Natural killer cell treated with Interleukin-12 subunit alpha and Interleukin-12 subunit beta and Interleukin-15 and Interleukin-18, amount 100 ng/mL, for 72 hours (primary cell): Measurements from ENCODE around the gene LRRC45. TPM values are rescaled to one million over a fixed set of nuclear protein-coding genes. Genes with fewer than 3 reads are reported as not detected.

ENCODE experiments used
- ATAC-seq, 2 donors: fragments of 150-1000 bp; cut with Tn5 transposase in 1 of 2; sonication (Bioruptor Pico), chemical (Tn5 transposase) in 1 of 2; 2 replicates each; pipeline ENCODE4 v1.10.0; 2021
- DNase-seq: peaks from one replicate; pipeline ENCODE4 v3.0.0; 2022; ENCODE audit warnings: low spot score
- H3K27ac Mint-ChIP-seq, 2 donors: 1 replicate in 1 of 2; 2 replicates in 1 of 2; pipeline ENCODE4 v1.8.0; 2022; ENCODE audit warnings: mixed read lengths in 2 of 2, mild to moderate bottlenecking in 1 of 2, moderate library complexity in 1 of 2
- H3K27me3 Mint-ChIP-seq, 2 donors: 1 replicate in 1 of 2; 2 replicates in 1 of 2; pipeline ENCODE4 v1.8.0; 2022; ENCODE audit warnings: mixed read lengths in 2 of 2
- H3K36me3 Mint-ChIP-seq: one replicate; pipeline ENCODE4 v1.8.0; 2022; ENCODE audit warnings: mixed read lengths
- H3K4me1 Mint-ChIP-seq, 2 donors: 1 replicate in 1 of 2; 2 replicates in 1 of 2; pipeline ENCODE4 v1.8.0; 2022; ENCODE audit warnings: low read depth in 2 of 2, mixed read lengths in 2 of 2, mild to moderate bottlenecking in 1 of 2
- H3K4me3 Mint-ChIP-seq: one replicate; pipeline ENCODE4 v1.8.0; 2022; ENCODE audit warnings: mixed read lengths
- H3K9me3 Mint-ChIP-seq: 2 replicates; pipeline ENCODE4 v1.8.0; 2022; ENCODE audit warnings: mixed read lengths
- total RNA-seq, 2 donors: library from RNA; stranded (reverse); gene quantifications; one replicate each; pipeline ENCODE4 v1.2.3, GENCODE V29; 2022

LRRC45 gene
- total RNA-seq, 2 donors from 2014 or later = 16.1 to 42.3 TPM

DNA sequence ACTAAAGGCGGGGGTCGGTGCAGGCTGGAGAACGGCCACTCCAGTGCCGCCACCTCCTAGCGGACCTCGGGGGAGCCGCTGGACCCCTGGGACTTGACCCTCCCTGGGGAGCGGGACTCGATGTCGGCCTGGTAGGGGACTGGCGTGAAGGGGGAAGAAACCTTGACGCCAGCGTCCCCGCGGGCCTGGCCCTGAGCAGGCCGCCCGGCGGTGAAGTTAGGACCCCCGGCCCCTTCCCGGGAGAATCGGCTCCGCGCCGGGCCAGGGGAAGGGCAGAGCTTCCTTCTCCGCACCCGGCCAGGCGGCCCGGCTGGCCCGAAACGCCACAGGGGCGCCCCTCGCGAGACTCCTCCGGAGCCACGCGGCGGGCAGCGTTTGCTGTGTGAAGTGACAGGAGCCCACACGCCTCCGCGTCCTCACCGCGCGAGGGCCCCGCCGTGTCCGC is 42.1 kb downstream of the LRRC45 start:
- Mint-ChIP-seq H3K36me3 (no peaks in the 10 kb centered on the region), H3K4me3 (peak overlapping the region; percentile 51), H3K9me3 (no peaks in the 10 kb centered on the region), H3K27ac (no peak overlapping the region), H3K27me3 (no peaks in the 10 kb centered on the region), H3K4me1 (peaks cover 0 to 7% of the 10 kb centered on the region in 2 donors)
- no peak for DNase-seq
- ATAC-seq = peak; percentile 63 to 73

DNA sequence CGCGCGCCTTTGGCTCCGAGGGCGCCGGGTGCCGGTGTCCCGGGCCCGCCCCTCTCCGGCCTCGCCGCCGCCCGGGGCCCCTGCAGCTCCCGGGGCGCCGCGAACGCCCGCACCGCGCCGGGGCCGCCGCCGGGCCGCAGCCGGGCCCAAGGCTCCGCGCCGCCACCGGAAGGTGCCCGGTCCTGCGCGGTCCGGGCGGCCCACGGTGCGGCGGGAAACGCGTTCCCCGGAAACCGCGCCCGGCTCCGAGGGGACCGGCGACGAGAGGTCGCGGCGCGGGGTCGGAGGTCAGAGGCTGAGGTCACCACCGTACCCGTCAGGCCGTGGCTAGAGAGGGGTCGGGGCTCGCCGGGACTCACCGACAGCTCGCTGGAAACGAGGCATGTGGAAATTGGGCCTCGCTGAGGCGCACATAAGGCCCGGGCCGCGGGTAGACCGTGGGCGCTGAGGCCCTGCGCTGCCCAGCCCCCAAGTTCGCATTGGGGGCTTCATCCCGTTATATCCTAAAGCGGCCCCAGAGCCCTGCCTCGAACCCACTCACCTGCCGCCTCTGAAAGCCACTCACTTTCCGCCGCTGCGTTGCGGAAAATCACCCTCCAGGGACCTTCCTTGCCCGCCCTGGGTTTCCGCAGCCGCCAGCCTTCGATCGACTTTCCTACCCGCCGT is 42.7 kb downstream of the LRRC45 start, which contains the start of gene DUS1L:
Gene DUS1L (minus strand): TSS at position 167 of the 666 bp plus-strand sequence. CDS start 745 bp downstream, outside the sequence.
- H3K9me3 Mint-ChIP-seq = no peaks in the 10 kb centered on the region
- H3K4me1 Mint-ChIP-seq = peaks cover 0 to 6% of the 10 kb centered on the region in 2 donors
- peak; percentile 81 for DNase-seq
- H3K4me3 Mint-ChIP-seq = peak within 1 kb of the TSS; percentile 82
- ATAC-seq = peak; percentile 93 to 94
- no peaks in the 10 kb centered on the region for H3K27me3 Mint-ChIP-seq
- H3K36me3 Mint-ChIP-seq = no peaks in the 10 kb centered on the region
- peak within 1 kb of the TSS; percentile 75 to 89 for H3K27ac Mint-ChIP-seq

DNA sequence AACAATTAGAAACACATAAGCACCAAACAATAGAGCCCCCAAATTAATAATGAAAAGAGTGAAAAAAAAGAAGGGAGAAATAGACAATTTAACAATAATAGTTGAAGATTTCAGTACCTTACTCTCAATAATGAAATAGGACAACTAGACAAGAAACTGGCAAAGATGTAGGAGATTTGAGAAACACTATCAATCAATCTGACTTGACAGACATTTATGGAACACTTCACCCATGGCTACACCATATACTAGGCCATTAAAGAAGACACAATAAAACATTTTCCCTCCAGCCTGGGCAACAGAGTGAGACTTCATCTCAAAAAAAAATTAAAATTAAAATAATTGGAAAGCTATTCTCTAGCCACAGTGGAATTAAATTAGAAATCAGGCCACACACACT is 47.5 kb downstream of the LRRC45 start:
- H3K36me3 Mint-ChIP-seq = no peaks in the 10 kb centered on the region
- no peak for DNase-seq
- H3K9me3 Mint-ChIP-seq = no peaks in the 10 kb centered on the region
- H3K27me3 Mint-ChIP-seq = no peaks in the 10 kb centered on the region
- H3K4me1 Mint-ChIP-seq = peaks cover 0 to 6% of the 10 kb centered on the region in 2 donors
- ATAC-seq = no peak
- H3K27ac Mint-ChIP-seq = no peak overlapping the region
- no peak overlapping the region for H3K4me3 Mint-ChIP-seq

DNA sequence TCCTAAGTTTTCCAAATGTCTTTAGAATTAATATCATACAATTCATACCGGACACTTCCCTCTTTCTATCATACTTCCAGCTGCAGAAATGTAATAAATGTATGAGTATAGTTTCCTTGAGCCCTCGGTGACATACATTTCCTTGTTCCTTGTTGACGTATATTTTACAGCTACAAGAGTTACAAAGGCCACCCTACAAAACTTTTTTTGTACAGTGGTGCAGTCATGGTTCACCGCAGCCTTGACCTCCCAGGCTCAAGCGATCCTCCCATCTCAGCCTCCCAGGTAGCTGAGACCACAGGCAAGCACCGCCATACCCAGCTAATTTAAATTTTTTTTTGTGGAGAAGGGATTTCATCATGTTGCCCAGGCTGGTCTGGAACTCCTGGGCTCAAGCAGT is 49.7 kb downstream of the LRRC45 start:
- no peak overlapping the region for H3K27ac Mint-ChIP-seq
- no peaks in the 10 kb centered on the region for H3K36me3 Mint-ChIP-seq
- no peaks in the 10 kb centered on the region for H3K4me1 Mint-ChIP-seq
- no peaks in the 10 kb centered on the region for H3K27me3 Mint-ChIP-seq
- DNase-seq (no peak), ATAC-seq (no peak)
- no peak overlapping the region for H3K4me3 Mint-ChIP-seq
- no peaks in the 10 kb centered on the region for H3K9me3 Mint-ChIP-seq

DNA sequence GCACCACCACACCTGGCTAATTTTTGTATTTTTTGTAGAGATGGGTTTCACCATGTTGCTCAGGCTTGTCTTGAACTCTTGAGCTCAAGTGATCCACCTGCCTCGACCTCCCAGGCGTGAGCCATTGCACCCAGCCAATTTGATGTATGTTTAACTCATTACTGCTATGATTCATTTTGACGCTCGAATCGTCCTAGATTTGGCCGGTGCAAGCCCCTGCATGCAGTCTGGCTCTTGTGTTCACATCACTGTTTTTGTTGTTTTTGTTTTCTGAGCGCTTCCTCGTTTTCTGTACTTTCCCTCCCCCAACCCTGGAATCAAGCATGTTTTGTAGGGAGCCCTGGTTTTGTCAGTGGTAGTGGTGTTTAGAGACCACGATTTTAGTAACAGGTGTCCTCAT is 50.3 kb downstream of the LRRC45 start:
- Mint-ChIP-seq H3K27me3 (no peaks in the 10 kb centered on the region), H3K4me1 (no peaks in the 10 kb centered on the region), H3K36me3 (no peaks in the 10 kb centered on the region), H3K27ac (no peak overlapping the region), H3K9me3 (no peaks in the 10 kb centered on the region), H3K4me3 (no peak overlapping the region)
- ATAC-seq = no peak
- no peak for DNase-seq

DNA sequence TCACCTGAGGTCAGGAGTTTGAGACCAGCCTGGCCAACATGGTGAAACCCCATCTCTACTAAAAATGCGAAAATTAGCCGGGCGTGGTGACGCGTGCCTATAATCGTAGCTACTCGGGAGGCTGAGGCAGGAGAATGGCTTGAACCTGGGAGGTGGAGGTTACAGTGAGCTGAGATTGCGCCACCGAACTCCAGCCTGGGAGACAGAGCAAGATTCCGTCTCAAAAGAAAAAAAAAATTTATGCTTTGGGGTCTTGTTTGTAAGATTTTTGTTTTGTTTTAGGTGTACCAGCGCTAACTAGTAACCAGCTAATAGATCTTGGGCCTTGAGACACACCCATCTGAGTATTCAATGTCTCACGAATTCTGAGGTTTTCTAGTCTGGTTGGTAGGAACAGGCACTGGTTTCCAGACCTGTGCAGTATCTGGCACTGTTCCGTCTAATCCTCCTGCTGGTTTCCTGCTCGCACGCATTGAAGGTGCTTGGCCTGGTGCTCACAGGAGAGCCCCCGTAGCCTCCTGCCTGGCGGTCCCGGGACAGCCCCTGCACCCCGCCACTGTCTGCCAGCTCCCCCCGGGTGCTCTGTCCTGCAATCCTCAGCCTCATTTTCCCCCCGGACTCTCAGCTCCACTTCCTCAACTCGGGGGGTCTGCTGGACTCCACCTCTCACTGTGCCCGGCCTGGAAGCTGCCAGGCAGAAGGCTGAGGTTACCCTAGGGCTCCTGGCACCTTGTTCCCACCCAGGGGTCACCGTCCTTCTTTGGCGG is 53.1 kb downstream of the LRRC45 start:
- Mint-ChIP-seq H3K4me3 (no peak overlapping the region), H3K36me3 (no peaks in the 10 kb centered on the region), H3K27ac (no peak overlapping the region), H3K27me3 (no peaks in the 10 kb centered on the region), H3K4me1 (no peaks in the 10 kb centered on the region), H3K9me3 (no peaks in the 10 kb centered on the region)
- DNase-seq (no peak), ATAC-seq (peak in 1 of 2 donors; percentile 2)

DNA sequence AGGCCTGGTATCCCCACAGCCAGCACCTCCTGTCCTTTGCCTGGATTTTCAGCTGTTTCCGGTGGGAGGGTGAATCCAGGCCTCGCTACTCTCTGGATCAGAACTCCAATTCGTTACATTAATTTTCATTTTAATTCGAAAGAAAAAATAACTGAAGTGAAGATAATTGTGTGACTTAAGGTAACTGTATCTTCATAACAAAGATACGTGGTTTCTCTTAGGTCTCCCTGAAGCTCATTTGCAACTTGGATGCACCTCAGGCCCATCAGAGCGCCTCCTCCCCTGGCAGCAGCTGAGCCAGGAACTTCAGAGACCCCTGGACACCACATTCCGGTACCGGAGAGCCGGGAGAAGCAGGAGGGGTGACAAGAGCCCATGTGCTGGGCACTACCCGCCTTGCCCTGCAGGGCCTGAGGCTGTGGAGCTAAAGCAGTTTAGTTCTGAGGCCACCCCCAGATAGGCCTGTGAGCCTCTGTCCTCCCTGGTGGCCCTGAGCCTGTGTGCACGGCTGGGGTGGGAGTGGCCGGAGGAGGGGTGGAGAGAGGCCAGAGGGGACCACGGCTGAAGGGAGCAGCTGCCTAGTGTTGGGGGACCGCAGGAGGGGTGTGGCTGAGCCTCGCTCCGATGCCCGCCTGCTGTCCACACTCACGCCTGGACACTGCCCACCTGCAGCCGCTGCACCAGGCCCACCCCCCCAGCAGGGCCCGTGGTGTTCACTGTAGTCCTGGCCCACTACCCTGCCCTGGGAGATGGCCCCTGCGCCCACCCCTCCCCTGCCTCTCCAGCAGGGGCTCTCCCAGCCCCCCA is 53.9 kb downstream of the LRRC45 start:
- H3K9me3 Mint-ChIP-seq = no peaks in the 10 kb centered on the region
- no peaks in the 10 kb centered on the region for H3K36me3 Mint-ChIP-seq
- no peak overlapping the region for H3K4me3 Mint-ChIP-seq
- DNase-seq (no peak), ATAC-seq (peak in 1 of 2 donors; percentile 44)
- H3K27me3 Mint-ChIP-seq = no peaks in the 10 kb centered on the region
- H3K27ac Mint-ChIP-seq = no peak overlapping the region
- no peaks in the 10 kb centered on the region for H3K4me1 Mint-ChIP-seq

DNA sequence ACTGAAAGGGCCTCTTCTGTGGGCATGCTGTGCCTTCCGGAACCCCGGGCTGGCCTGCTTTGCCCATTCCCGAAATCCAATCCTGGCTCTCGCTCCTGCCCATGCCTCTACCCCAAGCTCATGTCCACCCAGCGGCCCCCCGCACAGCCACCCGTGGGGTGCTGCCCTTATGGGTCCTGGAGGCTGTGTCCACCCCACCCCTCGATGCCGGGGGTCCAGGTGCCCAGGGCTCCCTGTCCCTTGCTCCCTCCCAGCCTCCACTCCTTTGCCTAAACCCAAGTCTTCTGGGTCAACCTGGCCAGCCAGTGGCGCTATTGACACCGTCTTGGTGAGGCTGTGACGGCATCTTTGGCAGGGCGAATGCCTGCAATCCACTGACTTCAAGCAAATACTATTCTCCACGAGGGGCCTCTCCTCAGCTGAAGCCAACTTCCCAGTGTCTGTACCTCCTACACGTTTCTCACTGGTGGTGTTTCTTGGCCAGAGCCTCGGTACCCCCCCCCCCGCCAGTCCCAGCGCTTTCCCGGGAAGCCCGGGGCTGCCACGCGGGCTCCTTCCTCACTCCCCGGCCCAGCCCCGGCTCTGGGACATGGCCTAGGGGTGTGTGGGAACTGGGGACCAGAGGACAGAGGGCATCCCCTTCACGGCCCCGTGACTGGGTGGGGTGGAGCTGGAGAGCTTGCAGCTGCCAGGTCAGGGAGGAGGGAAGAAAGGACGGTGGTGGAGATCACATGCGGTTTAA is 54.7 kb downstream of the LRRC45 start:
- Mint-ChIP-seq H3K4me3 (no peak overlapping the region), H3K4me1 (no peaks in the 10 kb centered on the region), H3K27me3 (no peaks in the 10 kb centered on the region), H3K36me3 (no peaks in the 10 kb centered on the region), H3K27ac (no peak overlapping the region), H3K9me3 (no peaks in the 10 kb centered on the region)
- DNase-seq = no peak
- ATAC-seq = no peak

DNA sequence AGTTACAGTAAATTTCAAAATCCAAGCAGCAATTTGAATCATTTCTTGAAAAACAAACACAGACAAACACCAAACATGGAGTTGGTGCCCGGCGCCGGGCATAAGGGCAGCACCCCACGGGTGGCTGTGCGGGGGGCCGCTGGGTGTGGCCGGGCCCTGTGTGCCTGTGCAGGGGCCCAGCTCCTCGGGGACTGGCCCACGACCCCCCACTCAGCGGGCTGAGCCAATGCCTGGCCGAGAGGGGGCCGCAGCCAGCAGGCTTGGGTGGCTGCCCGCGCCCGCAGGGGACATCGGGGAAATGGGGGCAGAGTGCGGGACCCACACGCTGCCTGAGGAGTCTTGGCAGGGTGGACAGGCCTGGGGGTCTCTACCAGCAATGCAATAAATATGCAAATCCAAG is 55.3 kb downstream of the LRRC45 start:
- DNase-seq (no peak), ATAC-seq (no peak)
- Mint-ChIP-seq H3K9me3 (no peaks in the 10 kb centered on the region), H3K27me3 (no peaks in the 10 kb centered on the region), H3K36me3 (no peaks in the 10 kb centered on the region), H3K4me3 (no peak overlapping the region), H3K4me1 (no peaks in the 10 kb centered on the region), H3K27ac (no peak overlapping the region)

DNA sequence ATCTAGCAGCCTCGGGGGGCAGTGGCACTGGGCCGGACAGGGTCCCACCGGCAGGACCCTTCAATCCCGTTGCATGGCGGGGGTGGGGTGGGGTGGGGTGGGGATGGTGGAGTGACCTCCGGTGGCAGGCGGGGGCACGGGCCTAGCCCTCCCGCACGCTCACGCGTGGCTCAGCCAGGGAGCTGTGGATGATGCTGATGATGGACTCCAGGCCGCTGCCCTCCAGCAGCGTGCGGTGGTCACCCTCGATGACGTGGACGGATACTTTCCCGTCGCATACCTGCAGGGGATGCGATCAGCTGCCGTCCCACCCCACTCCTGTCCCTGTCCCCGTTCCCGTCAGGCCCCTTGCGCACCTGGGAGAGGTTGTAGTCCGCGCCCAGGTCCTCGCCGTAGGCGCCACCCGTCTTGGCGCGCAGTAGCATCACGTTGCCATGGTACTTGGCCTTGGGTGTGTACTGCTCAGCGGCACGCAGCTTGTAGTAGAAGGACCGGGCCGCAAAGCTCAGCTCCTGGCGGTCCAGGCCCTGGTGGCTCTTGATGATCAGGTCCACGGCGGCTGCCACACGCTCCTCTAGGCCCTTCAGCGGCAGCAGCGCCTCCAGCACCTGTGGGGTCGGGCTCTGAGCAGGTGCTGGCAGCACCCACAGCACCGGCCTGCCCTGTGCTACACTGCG is 56.0 kb downstream of the LRRC45 start:
- DNase-seq = no peak
- H3K27ac Mint-ChIP-seq = no peak overlapping the region
- H3K4me1 Mint-ChIP-seq = no peaks in the 10 kb centered on the region
- no peak overlapping the region for H3K4me3 Mint-ChIP-seq
- no peaks in the 10 kb centered on the region for H3K36me3 Mint-ChIP-seq
- no peak for ATAC-seq
- H3K27me3 Mint-ChIP-seq = no peaks in the 10 kb centered on the region
- H3K9me3 Mint-ChIP-seq = no peaks in the 10 kb centered on the region

DNA sequence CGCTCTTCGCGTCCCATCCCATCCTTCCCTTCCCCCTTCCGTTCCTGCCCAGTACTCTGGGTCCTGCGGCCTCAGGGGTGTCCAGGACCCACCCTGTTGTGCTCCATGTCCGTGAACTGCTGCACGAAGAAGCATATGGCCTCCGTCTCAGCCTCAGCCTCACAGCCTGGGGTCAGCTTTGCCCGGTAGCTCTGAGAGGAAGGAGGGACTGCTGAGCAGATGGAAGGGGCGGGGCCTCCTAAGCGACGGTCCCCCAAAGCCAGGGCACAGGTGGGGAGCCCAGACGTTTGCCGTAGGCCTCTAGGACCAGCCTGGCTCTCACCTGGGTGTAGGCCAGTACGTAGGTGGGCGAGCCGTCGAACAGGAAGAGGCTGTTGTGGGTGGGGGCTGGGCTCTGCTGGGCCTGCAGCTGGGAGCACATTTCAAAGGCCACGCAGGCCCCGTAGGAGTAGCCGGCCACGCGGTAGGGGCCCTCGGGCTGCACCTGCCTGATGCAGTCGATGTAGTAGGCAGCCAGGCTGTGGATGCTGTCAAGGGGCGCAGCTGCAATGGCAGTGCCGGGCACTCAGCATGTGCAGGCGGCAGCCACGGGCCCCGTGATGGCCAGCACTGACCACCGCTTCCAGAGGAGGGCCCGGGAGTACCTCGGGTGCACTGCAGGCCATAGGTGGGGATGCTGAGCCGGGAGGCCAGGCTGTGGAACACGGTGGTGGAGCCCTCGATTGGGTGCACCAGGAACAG is 57.1 kb downstream of the LRRC45 start:
- DNase-seq = no peak
- Mint-ChIP-seq H3K4me3 (no peak overlapping the region), H3K27me3 (no peaks in the 10 kb centered on the region), H3K4me1 (no peaks in the 10 kb centered on the region), H3K27ac (no peak overlapping the region), H3K9me3 (no peaks in the 10 kb centered on the region), H3K36me3 (no peaks in the 10 kb centered on the region)
- no peak for ATAC-seq
